Activated CD4-positive, alpha-beta T cell treated with anti-CD3 and anti-CD28 coated beads, Interleukin-2, amount 50 U/mL, for 48 hours (primary cell): ENCODE data around the gene SECISBP2L.
"Not testable (repeated sequence)": the region's sequence is repeated elsewhere in the genome, so short reads cannot be mapped to it uniquely, and the experiment has no call there.

Experiments
- DNase-seq, 2 experiments: peaks; one replicate each; pipeline ENCODE4 v3.0.0-alpha.2; 2020

The SECISBP2L gene

DNA sequence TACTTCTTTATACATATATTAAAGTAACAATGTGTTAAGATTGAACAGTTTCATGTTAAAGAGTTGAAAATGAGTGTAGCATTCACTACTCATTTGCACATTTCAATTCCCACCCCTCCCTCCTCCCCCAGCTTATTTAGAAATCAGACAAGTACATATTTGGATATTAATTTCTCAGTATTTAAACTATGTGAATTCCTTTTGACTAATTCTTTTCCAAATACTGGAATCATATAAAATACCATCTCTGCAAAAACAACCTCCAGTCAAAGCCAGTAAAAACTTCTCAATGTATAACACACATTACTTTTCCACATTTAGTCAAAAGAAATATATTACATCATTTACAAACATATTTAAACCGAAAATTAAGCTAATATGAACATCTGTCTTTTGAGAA, 57.1 kb downstream of the SECISBP2L start:
- no peak for DNase-seq

- DNase-seq = no peak
Measured at GRCh38 chr15:48987142-48987541, 59.1 kb downstream of the SECISBP2L start.

GRCh38 chr15:48986240-48986639, 60.0 kb downstream of the SECISBP2L start:
- no peak for DNase-seq

DNA sequence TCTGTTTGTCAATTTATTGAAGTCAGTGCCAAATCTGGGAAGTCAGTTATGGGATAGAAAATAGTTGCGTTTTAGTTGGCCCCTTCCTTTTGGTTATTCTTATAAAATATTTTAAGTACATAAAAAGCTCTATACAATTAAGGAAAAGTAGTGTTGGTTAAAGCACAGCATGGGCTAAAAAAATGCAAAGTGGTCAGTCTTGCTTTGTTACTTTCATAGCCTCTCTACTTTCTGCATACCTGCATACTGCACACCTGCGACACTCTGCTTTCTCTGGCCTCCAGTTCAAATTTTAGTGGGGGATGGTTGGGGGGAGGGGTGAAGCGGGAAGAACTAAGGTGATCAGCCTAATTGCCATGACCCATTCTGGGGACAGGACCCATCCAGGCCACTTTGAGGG, 60.7 kb downstream of the SECISBP2L start:
- no peak for DNase-seq

GRCh38 chr15:48984811-48985352, 61.4 kb downstream of the SECISBP2L start:
- DNase-seq = no peak

DNA sequence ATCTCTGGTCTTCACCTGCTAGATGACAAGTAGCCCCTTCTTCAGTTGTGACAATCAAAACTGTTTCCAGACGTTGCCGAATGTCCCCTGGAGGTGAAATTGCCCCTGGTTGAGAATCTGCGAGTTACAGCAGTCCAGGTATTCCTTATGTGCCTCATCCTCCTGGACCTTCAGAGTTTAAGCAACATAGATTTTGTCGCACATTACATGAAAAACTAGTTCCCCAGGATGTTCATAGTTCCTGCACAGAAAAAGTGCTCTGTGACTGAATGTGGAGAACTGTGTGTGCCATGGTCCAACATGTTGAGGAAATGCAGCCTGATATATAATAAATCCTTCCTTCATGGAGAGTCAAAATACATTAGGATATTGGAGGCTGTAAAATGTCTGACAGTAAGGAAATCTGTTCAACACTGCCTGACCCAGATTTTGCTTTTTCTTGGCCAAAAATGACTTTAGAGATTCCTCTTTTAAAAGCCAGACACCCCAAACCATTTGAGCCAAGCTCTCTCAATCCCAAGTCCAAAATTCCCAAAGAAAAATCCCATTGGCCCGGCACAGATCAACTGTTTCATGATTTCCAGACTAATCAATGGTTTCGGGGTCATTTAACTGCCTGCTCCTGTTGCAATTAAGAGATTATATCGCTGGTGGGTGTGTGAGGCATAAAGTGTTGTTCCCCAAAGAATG, 62.1 kb downstream of the SECISBP2L start:
- DNase-seq = no peak

- DNase-seq = no peak
Measured at GRCh38 chr15:48983300-48983699, 62.9 kb downstream of the SECISBP2L start.

GRCh38 chr15:48981941-48982340, 64.3 kb downstream of the SECISBP2L start:
- no peak for DNase-seq

DNA sequence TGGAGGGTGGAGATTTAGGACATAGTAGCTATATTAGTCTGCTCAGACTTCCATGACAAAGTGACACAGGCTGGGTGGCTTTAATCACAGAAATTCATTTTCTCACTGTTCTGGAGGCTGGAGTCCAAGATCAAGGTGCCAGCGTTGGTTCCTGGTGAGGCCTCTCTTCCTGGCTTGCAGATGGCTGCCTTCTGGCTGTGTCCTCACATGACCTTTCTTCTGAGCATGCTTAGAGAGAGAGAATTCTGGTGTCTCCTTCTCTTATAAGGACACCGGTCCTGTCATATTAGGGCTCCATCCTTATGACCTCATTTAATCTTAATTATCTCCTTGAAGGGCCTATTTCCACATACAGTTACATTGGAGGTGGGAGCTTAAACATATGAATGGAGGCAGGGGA, 67.6 kb downstream of the SECISBP2L start:
- DNase-seq = no peak

DNA sequence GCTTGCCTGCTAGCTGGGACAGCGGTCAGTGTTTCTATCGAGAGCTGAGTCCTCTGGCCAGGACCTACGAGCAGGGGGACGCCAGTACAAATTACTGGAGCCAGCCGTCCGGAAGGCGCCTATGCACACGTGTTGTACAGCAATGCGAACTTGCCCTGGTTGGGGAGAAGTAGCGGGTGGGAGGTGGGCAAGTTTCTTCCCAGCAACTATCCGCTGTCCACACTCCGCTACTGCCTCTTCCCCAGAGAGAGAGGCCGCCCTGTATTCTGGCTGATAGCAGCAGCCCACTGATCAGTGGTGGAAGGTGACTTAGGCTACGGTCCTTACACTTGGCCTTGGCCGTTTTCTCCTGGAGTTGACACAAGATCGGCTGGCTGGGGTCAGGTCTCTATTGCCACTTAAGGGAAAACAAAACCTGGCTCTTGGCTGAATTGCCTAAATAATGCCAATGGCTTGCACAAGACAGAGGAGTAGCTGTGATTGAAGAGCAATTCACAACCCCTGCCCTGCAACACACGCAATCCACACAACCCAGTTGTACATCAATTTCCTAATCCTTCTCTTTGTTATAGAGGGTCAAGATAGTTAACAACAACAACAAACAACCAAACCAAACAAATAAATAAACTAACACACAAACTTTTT, 69.7 kb downstream of the SECISBP2L start:
- no peak for DNase-seq

- peak; percentile 79 to 83 for DNase-seq
Measured at GRCh38 chr15:48975472-48976419, 70.5 kb downstream of the SECISBP2L start.

- no peak for DNase-seq
Measured at GRCh38 chr15:48974882-48975281, 71.4 kb downstream of the SECISBP2L start.

DNA sequence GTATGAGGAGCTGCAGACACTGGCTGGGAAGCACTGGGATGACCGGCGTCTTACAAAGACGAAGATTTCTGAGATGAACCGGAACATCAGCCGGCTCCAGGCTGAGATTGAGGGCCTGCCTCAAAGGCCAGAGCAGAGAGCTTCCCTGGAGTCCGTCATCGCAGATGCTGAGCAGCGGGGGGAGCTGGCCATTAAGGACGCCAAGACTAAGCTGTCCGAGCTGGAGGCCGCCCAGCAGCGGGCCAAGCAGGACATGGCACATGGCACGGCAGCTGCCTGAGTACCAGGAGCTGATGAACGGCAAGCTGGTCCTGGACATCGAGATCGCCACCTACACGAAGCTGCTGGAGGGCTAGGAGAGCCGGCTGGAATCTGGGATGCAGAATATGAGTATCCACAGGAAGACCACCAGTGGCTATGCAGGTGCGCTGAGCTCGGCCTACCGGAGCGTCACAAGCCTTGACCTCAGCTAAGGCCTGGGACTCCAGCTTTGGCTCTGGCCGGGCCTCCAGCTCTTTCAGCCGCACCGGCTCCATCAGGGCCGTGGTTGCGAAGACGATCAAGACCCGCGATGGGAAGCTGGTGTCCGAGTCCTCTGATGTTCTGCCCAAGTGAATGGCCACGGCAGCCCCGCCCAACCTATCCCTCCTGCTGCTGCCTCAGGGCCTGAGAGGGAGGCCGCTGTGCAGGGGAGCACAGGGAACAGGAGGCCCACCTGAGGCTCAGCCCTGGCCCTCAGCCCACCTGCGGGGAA, 73.3 kb downstream of the SECISBP2L start:
- no peak for DNase-seq

- not testable (repeated sequence) for DNase-seq
Measured at GRCh38 chr15:48970926-48971325, 75.3 kb downstream of the SECISBP2L start.

- no peak for DNase-seq
Measured at GRCh38 chr15:48968066-48968465, 78.2 kb downstream of the SECISBP2L start.

DNA sequence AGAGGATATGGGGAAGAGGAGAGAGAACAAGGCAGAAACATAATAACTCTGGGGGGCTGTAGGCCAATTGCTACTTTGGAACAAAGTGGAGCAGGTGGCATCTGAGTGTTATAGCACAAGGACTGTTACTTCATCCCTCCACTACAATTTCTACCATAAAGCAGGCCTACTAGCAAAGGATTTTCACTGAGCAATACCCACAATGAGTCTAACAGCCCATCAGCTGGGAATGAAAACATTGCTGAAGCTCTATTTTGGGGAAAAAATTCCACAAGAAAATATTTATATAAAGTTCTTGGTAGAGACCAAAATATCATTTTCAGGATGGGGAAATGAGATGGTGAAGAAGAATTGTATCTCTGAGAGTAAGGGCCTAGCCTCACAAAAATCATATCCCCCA, 78.9 kb downstream of the SECISBP2L start:
- no peak for DNase-seq

DNA sequence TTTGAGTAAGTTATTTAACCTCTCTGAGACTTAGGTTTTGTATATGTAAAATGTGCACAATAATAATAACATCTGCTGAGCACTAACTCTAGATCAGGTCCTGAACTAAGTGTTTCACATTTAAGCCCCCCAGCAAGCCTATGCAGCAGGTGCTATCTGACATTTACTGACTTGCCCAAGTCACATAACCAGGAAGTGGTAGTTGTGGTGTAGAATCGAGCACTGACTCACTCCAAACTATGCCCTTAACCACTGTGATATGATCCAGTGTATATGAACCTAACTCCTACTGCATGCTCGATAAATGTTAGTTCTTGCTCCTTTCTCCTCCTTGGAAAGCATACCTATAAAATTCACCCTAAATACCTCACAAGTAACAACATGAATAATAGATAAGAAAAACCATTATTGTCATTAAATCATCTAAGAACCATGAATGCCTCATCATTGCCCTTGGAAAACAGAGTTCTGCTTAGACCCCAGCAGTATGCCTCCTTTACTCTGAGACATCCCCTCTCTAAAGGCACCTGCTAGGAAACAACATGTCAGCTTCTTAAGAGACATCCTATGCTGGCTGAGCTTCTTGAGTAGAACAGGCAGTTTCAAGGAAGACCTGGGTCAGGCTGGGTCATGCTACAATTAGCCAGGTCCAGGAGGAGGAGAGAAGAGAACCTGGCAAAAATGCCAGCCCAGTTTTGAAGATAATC, 79.5 kb downstream of the SECISBP2L start:
- DNase-seq = peak; percentile 18 to 32

GRCh38 chr15:48965972-48966371, 80.3 kb downstream of the SECISBP2L start:
- peak; percentile 17 to 43 for DNase-seq

DNA sequence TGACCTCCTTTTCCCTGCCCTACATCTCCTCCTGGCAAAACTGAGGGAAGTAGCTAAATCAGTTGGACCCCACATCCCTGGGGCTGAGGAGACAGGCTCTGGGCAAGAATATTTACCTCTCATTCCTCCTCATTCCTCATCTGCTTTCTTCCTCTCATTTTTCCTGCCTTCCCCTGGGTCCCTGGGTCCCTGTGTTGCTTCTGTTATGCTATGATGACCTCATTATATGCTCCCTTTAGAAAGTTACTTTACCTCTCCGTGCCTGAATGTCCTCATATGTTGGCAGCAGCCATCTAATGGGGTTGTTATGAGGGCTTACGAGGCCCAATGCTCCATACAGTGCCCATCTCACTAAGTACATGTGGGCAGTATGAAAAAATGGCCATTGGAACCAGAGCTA, 81.3 kb downstream of the SECISBP2L start:
- DNase-seq = no peak

- DNase-seq = peak in 1 of 2 experiments; percentile 25
Measured at GRCh38 chr15:48963524-48964113, 82.6 kb downstream of the SECISBP2L start, which contains the start of gene SHC4. SHC4 (minus strand) TSS chr15:48963919; CDS start chr15:48963015, 904 bp downstream.
